ENCODE data around the gene PGAM2.

DNA sequence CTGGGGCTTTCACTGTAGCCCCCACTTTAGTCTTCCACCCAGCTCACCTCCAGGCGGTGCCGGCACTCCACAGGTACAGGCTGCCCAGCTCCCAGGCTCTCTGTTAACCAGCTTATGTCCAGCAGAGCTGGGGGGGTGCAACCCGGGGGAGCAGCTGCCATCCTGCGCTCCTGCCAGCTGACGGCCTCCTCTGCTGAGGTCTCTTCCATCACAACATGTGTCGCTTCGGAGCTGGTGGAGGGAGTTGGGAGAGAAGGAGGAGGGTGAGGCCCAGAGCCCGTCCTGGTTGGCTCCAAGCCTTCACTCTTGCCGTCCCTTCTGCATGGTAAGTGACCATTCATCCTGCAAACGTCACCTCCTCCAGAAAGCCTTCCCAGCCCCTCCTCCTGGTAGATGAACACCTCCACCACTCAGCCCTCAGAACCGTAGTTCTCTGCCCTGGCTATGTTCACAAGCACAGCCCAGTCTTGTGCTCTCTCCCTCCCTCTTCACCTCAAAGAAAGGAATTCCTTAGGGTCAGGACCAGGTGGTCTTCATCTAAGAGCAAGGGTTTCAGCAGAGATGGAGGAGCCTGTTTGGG, 15.4 kb upstream of the PGAM2 start:
- no peak for TF ChIP-seq GATA2 (IDR thresholded peaks at IDR 0.05; ENCODE audit: low read depth, low read length)
- no peak for TF ChIP-seq GATA3 (IDR thresholded peaks at IDR 0.05; ENCODE audit: low read depth, low read length)
